T-helper 2 cell treated with Interferon-gamma antibody and Interleukin-4, amounts not matched to agents 5 μg/mL and 100 μg/mL, for 36 hours (primary cell): ENCODE data around the gene AKAP17A.
"Not testable (repeated sequence)": the region's sequence is repeated elsewhere in the genome, so short reads cannot be mapped to it uniquely, and the experiment has no call there.

Experiments used
- DNase-seq: peaks from one replicate; pipeline ENCODE4 v3.0.0; 2021; ENCODE audit warnings: low spot score
- H3K27ac Mint-ChIP-seq: one replicate; pipeline ENCODE4 v1.8.0; 2021; ENCODE audit warnings: mild to moderate bottlenecking, mixed read lengths
- H3K27me3 Mint-ChIP-seq: one replicate; pipeline ENCODE4 v1.8.0; 2021; ENCODE audit warnings: low read depth, mixed read lengths
- H3K36me3 Mint-ChIP-seq: one replicate; pipeline ENCODE4 v1.8.0; 2021; ENCODE audit warnings: low read depth, mixed read lengths
- H3K4me1 Mint-ChIP-seq: one replicate; pipeline ENCODE4 v1.8.0; 2021; ENCODE audit warnings: low read depth, mixed read lengths
- H3K4me3 Mint-ChIP-seq: one replicate; pipeline ENCODE4 v1.8.0; 2022; ENCODE audit warnings: mild to moderate bottlenecking, moderate library complexity, mixed read lengths
- H3K9me3 Mint-ChIP-seq: one replicate; pipeline ENCODE4 v1.8.0; 2021; ENCODE audit warnings: mixed read lengths

Gene AKAP17A

GRCh38 chrX:1564750-1565683 lies 26.4 kb upstream of the AKAP17A start:
- Mint-ChIP-seq H3K27ac (peak overlapping the region; percentile 68), H3K4me3 (peak overlapping the region; percentile 43), H3K27me3 (peaks cover 12% of the 10 kb centered on the region), H3K9me3 (peaks cover 4% of the 10 kb centered on the region), H3K4me1 (peaks cover 46% of the 10 kb centered on the region), H3K36me3 (peaks cover 8% of the 10 kb centered on the region)
- DNase-seq: peak; percentile 3

GRCh38 chrX:1574181-1574580 lies 17.2 kb upstream of the AKAP17A start:
- not testable (repeated sequence) for H3K27ac Mint-ChIP-seq, H3K36me3 Mint-ChIP-seq, H3K4me3 Mint-ChIP-seq, H3K27me3 Mint-ChIP-seq, H3K9me3 Mint-ChIP-seq
- peak; percentile 2 for DNase-seq
- H3K4me1 Mint-ChIP-seq: peaks cover 11% of the 10 kb centered on the region

DNA sequence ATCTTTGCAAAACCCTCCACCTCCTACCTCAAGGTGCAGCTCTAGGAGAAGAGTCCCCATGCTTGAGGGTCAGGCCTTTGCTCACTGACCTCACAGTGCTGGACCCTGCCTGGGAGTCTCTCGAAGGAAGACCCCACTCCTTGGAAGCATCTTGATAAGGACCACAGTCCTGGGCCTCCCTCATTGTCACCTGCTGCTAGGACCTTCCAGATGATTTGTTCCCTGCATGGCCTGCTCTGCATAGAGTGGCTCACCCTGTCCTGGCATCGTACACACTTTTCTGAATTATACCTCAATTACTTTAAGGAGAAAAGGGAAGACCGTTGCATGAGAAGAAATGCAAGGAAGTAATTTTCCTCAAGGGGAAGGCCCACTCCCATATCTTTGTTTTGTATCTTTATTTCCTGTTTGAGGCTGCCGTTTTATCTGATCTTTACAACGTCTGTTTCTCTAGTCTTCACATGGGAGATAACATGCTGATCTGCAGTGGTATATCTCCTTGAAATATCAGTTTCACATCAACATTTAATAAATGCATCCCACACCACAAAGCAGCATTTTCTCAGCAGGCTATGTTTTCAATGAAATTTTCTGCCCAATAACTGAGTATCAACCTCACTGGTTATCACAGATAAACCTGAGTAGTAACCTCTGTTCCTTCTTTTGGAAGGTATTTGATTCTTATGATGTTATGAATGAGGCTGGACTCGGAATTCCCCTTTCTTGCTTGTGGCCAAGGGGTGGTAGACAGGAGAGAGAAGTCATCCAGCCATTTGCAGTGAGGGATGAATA lies 15.0 kb upstream of the AKAP17A start:
- no peaks in the 10 kb centered on the region for H3K27me3 Mint-ChIP-seq
- H3K27ac Mint-ChIP-seq: no peak overlapping the region

DNA sequence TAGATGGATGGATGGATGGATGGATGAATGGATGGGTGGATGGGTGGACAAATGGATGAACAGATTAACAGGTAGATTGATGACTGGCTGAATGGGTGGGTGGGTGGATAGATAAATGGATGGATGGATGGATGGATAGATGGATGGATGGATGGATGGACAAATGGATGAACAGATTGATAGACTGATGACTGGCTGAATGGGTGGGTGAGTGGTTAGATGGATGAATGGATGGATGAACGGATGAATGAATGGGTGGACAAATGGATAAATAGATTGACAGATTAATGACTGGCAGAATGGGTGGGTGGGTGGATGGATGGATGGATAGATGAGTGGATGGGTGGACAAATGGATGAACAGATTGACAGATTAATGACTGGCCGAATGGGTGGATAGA lies 13.6 kb upstream of the AKAP17A start:
- H3K9me3 Mint-ChIP-seq: no peaks in the 10 kb centered on the region
- no peak overlapping the region for H3K27ac Mint-ChIP-seq
- peak; percentile 3 for DNase-seq
- peaks cover 19% of the 10 kb centered on the region for H3K4me1 Mint-ChIP-seq
- H3K4me3 Mint-ChIP-seq: no peak overlapping the region
- no peaks in the 10 kb centered on the region for H3K36me3 Mint-ChIP-seq
- H3K27me3 Mint-ChIP-seq: no peaks in the 10 kb centered on the region

More for the DNA sequence above, 15.0 kb upstream of the AKAP17A start:
- no peak overlapping the region for H3K4me3 Mint-ChIP-seq
- H3K9me3 Mint-ChIP-seq: no peaks in the 10 kb centered on the region
- peak; percentile 7 for DNase-seq
- peaks cover 9% of the 10 kb centered on the region for H3K4me1 Mint-ChIP-seq
- H3K36me3 Mint-ChIP-seq: peaks cover 2% of the 10 kb centered on the region

GRCh38 chrX:1578511-1579173 lies 12.8 kb upstream of the AKAP17A start:
- DNase-seq: peak; percentile 3
- H3K4me1 Mint-ChIP-seq: peaks cover 26% of the 10 kb centered on the region
- no peaks in the 10 kb centered on the region for H3K27me3 Mint-ChIP-seq
- H3K36me3 Mint-ChIP-seq: no peaks in the 10 kb centered on the region
- no peak overlapping the region for H3K4me3 Mint-ChIP-seq
- no peak overlapping the region for H3K27ac Mint-ChIP-seq
- H3K9me3 Mint-ChIP-seq: no peaks in the 10 kb centered on the region

GRCh38 chrX:1581132-1581531 lies 10.3 kb upstream of the AKAP17A start:
- no peaks in the 10 kb centered on the region for H3K9me3 Mint-ChIP-seq
- H3K27me3 Mint-ChIP-seq: no peaks in the 10 kb centered on the region
- H3K4me3 Mint-ChIP-seq: peak overlapping the region; percentile 39
- H3K4me1 Mint-ChIP-seq: peaks cover 26% of the 10 kb centered on the region
- no peak overlapping the region for H3K27ac Mint-ChIP-seq
- peak; percentile 57 for DNase-seq
- no peaks in the 10 kb centered on the region for H3K36me3 Mint-ChIP-seq

GRCh38 chrX:1582686-1583437 lies 8.5 kb upstream of the AKAP17A start:
- Mint-ChIP-seq H3K4me3 (peak overlapping the region; percentile 46), H3K27ac (peak overlapping the region; percentile 84), H3K36me3 (no peaks in the 10 kb centered on the region), H3K9me3 (no peaks in the 10 kb centered on the region), H3K4me1 (peaks cover 28% of the 10 kb centered on the region), H3K27me3 (no peaks in the 10 kb centered on the region)
- peak; percentile 60 for DNase-seq

- peak; percentile 2 for DNase-seq
- H3K4me3 Mint-ChIP-seq: no peak overlapping the region
- no peaks in the 10 kb centered on the region for H3K36me3 Mint-ChIP-seq
- H3K27ac Mint-ChIP-seq: no peak overlapping the region
- H3K4me1 Mint-ChIP-seq: peaks cover 29% of the 10 kb centered on the region
- no peaks in the 10 kb centered on the region for H3K9me3 Mint-ChIP-seq
- H3K27me3 Mint-ChIP-seq: no peaks in the 10 kb centered on the region
Observed at GRCh38 chrX:1584237-1585011, 7.0 kb upstream of the AKAP17A start.

DNA sequence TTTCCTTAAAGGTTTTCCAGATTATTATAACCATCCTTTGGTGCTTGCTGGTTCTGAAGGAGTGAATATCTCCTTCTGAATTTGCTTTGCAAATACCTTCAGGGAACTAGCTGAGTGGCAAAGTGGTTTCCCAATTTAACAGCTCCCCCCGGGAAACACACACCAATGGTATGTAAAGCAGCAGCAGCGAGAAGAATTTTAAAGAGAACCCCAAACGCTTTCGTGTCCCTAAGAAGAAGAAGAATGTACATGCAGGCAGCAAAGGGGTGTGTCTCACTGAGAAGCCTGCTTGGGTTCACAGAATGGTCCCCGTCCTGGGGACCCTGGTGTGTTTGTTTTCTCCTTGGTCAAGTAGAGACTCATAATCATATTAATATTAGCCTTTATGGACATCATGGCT lies 4.2 kb upstream of the AKAP17A start:
- peak; percentile 3 for DNase-seq
- Mint-ChIP-seq H3K4me3 (no peak overlapping the region), H3K27me3 (no peaks in the 10 kb centered on the region), H3K36me3 (peaks cover 3% of the 10 kb centered on the region), H3K9me3 (no peaks in the 10 kb centered on the region), H3K27ac (no peak overlapping the region), H3K4me1 (peaks cover 20% of the 10 kb centered on the region)

GRCh38 chrX:1589356-1590130 lies 1.9 kb upstream of the AKAP17A start:
- Mint-ChIP-seq H3K27ac (peak overlapping the region; percentile 80), H3K4me1 (peaks cover 17% of the 10 kb centered on the region), H3K9me3 (no peaks in the 10 kb centered on the region), H3K4me3 (no peak overlapping the region), H3K36me3 (peaks cover 22% of the 10 kb centered on the region), H3K27me3 (no peaks in the 10 kb centered on the region)
- peak; percentile 3 for DNase-seq

DNA sequence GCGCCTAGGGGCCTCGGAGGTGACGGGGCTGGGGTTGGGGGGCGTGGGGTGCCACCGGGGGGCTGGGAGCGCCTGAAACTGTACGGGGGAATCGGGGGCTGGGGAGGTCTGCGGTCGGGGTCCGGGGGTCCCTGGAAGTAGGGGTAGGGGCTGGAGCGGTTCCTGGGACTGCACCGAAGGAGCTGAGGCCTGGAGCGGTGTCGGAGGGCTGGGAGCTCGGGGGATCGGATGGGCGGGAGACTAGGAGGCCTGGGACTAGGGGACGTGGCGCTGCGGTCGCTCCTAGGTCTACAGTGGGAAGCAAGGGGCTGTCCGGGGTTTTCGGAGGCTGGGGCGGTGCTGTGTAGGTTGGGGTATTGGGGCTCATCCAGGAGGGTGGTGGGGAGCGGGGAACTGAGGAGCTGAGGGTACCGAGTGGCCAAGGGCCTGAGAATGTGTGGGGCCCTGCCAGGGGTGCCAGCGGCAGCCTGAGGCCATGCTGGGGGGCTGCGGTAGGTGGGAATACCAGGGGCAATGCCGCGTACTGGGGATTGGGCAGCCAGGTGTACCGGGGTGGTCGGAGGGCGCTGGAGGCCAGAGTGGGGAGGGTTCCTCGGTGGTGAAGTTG lies 562 bp downstream of the AKAP17A start:
- H3K27me3 Mint-ChIP-seq: no peaks in the 10 kb centered on the region

More for the DNA sequence above, 562 bp downstream of the AKAP17A start:
- Mint-ChIP-seq H3K9me3 (no peaks in the 10 kb centered on the region), H3K4me1 (peaks cover 15% of the 10 kb centered on the region), H3K4me3 (peak overlapping the region; percentile 95), H3K27ac (peak overlapping the region; percentile 91), H3K36me3 (peaks cover 39% of the 10 kb centered on the region)
- peak; percentile 12 for DNase-seq
